B cell (primary cell): ENCODE results near the gene ZFP92. TPM values are rescaled to one million over a fixed set of nuclear protein-coding genes. Genes with fewer than 3 reads are reported as not detected.

ENCODE experiments used
- ATAC-seq: fragments of 200-7000 bp; cut with Tn5 transposase; one replicate; pipeline ENCODE4 v1.10.0; 2021; ENCODE audit warnings: low read depth, mild to moderate bottlenecking, moderate number of reproducible peaks, moderate library complexity
- CTCF ChIA-PET: fragments of 350-600 bp; sonication (Branson Sonifier 250); formaldehyde crosslinking; loops from one replicate; lab custom pipeline; 2021; ENCODE audit warnings: antibody characterized with exemption, inconsistent platforms; lab: Charles Lee
- POLR2A ChIA-PET: fragments of 350-600 bp; sonication (Branson Sonifier 250); formaldehyde crosslinking; loops from one replicate; lab custom pipeline; 2021; ENCODE audit warnings: antibody characterized with exemption; lab: Charles Lee
- DNase-seq: peaks from one replicate; pipeline ENCODE4 v3.0.0; 2013
- H2AFZ ChIP-seq: 2 replicates; pipeline ENCODE4 v1.6.1; 2012; ENCODE audit warnings: mild to moderate bottlenecking, low read depth, low read length; ENCODE audit not compliant: insufficient read depth, poor library complexity, severe bottlenecking
- H3K27ac ChIP-seq, 2 donors: 1 replicate in 1 of 2; 2 replicates in 1 of 2; pipeline ENCODE4 v1.5.1; 2012 to 2013; ENCODE audit warnings: low read length in 2 of 2, mild to moderate bottlenecking in 2 of 2, moderate library complexity in 1 of 2
- H3K27me3 ChIP-seq, 4 experiments: fragments of 200-600 bp in 1 of 4; sonication (generic) in 1 of 4; replicated peaks in 1 of 4; 1 replicate in 2 of 4; 2 replicates in 2 of 4; pipeline versions ENCODE4 v1.6.1 to v1.7.0; 2013 to 2016; ENCODE audit warnings: low read length in 3 of 4, mild to moderate bottlenecking in 2 of 4, mixed read lengths in 1 of 4, moderate library complexity in 1 of 4; ENCODE audit not compliant: insufficient read depth in 4 of 4, control insufficient read depth in 3 of 4; ENCODE audit errors: control extremely low read depth in 1 of 4
- H3K36me3 ChIP-seq, 2 experiments: replicated peaks in 1 of 2; 1 replicate in 1 of 2; 2 replicates in 1 of 2; pipeline versions ENCODE4 v1.6.1 to v1.7.1; 2013; ENCODE audit warnings: low read length in 1 of 2; ENCODE audit not compliant: insufficient read depth in 2 of 2, control insufficient read depth in 1 of 2; ENCODE audit errors: control extremely low read depth in 1 of 2, extremely low read depth in 1 of 2
- H3K4me1 ChIP-seq, 2 donors: fragments of 200-600 bp in 1 of 2; sonication (generic) in 1 of 2; 1 replicate in 1 of 2; 2 replicates in 1 of 2; pipeline versions ENCODE4 v1.5.1 to v1.6.1; 2013 to 2017; ENCODE audit warnings: low read length in 2 of 2; ENCODE audit not compliant: control insufficient read depth in 2 of 2, insufficient read depth in 2 of 2
- H3K4me2 ChIP-seq: replicated peaks from 2 replicates; pipeline ENCODE3; 2012; ENCODE audit warnings: mild to moderate bottlenecking, low read depth, low read length; ENCODE audit not compliant: poor library complexity, severe bottlenecking
- H3K4me3 ChIP-seq, 5 experiments: fragments of 200-600 bp in 1 of 5; sonication (generic) in 1 of 5; 1 replicate in 3 of 5; 2 replicates in 2 of 5; pipeline versions ENCODE4 v1.5.1 to v1.7.0; 2011 to 2016; ENCODE audit warnings: low read length in 4 of 5, mild to moderate bottlenecking in 4 of 5, low read depth in 2 of 5, control low read depth in 1 of 5, moderate library complexity in 1 of 5; ENCODE audit not compliant: insufficient read depth in 1 of 5; ENCODE audit errors: control extremely low read depth in 1 of 5, extremely low read depth in 1 of 5
- H3K79me2 ChIP-seq: fragments of 200-600 bp; sonication (generic); one replicate; pipeline ENCODE4 v1.6.0; 2016; ENCODE audit warnings: low read length; ENCODE audit not compliant: control insufficient read depth, insufficient read depth
- H3K9ac ChIP-seq: fragments of 200-600 bp; sonication (generic); 2 replicates; pipeline ENCODE4 v1.6.1; 2017; ENCODE audit warnings: mild to moderate bottlenecking, low read length, moderate library complexity
- H3K9me3 ChIP-seq, 3 donors: one replicate each; pipeline versions ENCODE4 v1.6.1 to v1.7.1; 2013; ENCODE audit warnings: low read length in 2 of 3; ENCODE audit not compliant: control insufficient read depth in 2 of 3, insufficient read depth in 1 of 3; ENCODE audit errors: control extremely low read depth in 1 of 3
- H4K20me1 ChIP-seq: 2 replicates; pipeline ENCODE4 v1.6.0; 2012; ENCODE audit warnings: mild to moderate bottlenecking, low read length; ENCODE audit not compliant: insufficient read depth, control insufficient read depth, poor library complexity, severe bottlenecking
- H3K27ac Mint-ChIP-seq: one replicate; pipeline ENCODE4 v1.8.0; 2021; ENCODE audit warnings: mixed read lengths
- H3K27me3 Mint-ChIP-seq: one replicate; pipeline ENCODE4 v1.8.0; 2021; ENCODE audit warnings: mixed read lengths
- H3K4me1 Mint-ChIP-seq: one replicate; pipeline ENCODE4 v1.8.0; 2021; ENCODE audit warnings: mixed read lengths
- H3K4me3 Mint-ChIP-seq: one replicate; pipeline ENCODE4 v1.8.0; 2021; ENCODE audit warnings: mixed read lengths
- H3K9me3 Mint-ChIP-seq: one replicate; pipeline ENCODE4 v1.8.0; 2022; ENCODE audit warnings: mixed read lengths; ENCODE audit not compliant: insufficient read depth
- CTCF ChIP-seq: fragments of 200-600 bp; IDR thresholded peaks from one replicate; pipeline ENCODE4 v1.8.0; 2022; ENCODE audit warnings: antibody characterized with exemption, mild to moderate bottlenecking
- EZH2 ChIP-seq: IDR thresholded peaks from 2 replicates; pipeline ENCODE4 v1.6.1; 2012; ENCODE audit warnings: borderline replicate concordance, low read depth, mild to moderate bottlenecking, moderate library complexity, low read length; ENCODE audit not compliant: insufficient read depth, poor library complexity, severe bottlenecking
- WGBS: methylation state at CpG from one replicate; pipeline ENCODE4 v1.1.5; 2013; ENCODE audit warnings: missing lambda C conversion rate; ENCODE audit not compliant: insufficient coverage; 5-methylcytosine and 5-hydroxymethylcytosine counted together
- intact Hi-C: fragments of 100-400 bp; cut with micrococcal nuclease; formaldehyde crosslinking; loops from one replicate; pipeline ENCODE4 v1.10.0; 2022
- polyA plus RNA-seq: library from polyadenylated mRNA; depleted of rRNA; stranded (reverse); fragments of >200 nt; gene quantifications from 2 replicates; pipeline ENCODE4 v1.2.3, GENCODE V29; 2012
- total RNA-seq, 2 donors: library from RNA; stranded (reverse); fragments of 120-200 nt in 1 of 2; gene quantifications; 1 replicate in 1 of 2; 2 replicates in 1 of 2; pipeline versions ENCODE4 v1.2.3 to v1.2.4, GENCODE V29; 2013 to 2022

The ZFP92 gene
- total and polyA plus RNA-seq, 2 donors (not counting 1 experiment from before 2014, with no cell fraction given) = 0.24 to 1.6 TPM

- no peak overlapping the region for H3K27ac ChIP-seq
- no peak for ATAC-seq
- WGBS = 63% methylated on average over 8 of the region's 12 CpGs
- intact Hi-C loops = no loop called here
- H3K27ac Mint-ChIP-seq = no peak overlapping the region
- TF ChIP-seq CTCF (no peak), EZH2 (no peak)
- H3K9me3 Mint-ChIP-seq = no peaks in the 10 kb centered on the region
- peaks cover 9 to 11% of the 10 kb centered on the region in 2 donors for H3K4me1 ChIP-seq
- no peaks in the 10 kb centered on the region for H3K79me2 ChIP-seq
- H3K9me3 ChIP-seq = no peaks in the 10 kb centered on the region
- DNase-seq = no peak
- H3K4me1 Mint-ChIP-seq = peaks cover 8% of the 10 kb centered on the region
- H3K36me3 ChIP-seq = no peaks in the 10 kb centered on the region
- peak overlapping the region; percentile 81 for H3K4me3 Mint-ChIP-seq
- H3K27me3 ChIP-seq = no peaks in the 10 kb centered on the region
- H4K20me1 ChIP-seq = no peaks in the 10 kb centered on the region
- no peaks in the 10 kb centered on the region for H3K27me3 Mint-ChIP-seq
- peak overlapping the region; percentile 68 for H3K9ac ChIP-seq
- H3K4me3 ChIP-seq = peak overlapping the region in 3 of 5 experiments; percentile 48 to 61 (median 57)
- ChIA-PET POLR2A (no interaction called here), CTCF (no interaction called here)
- peak overlapping the region; percentile 64 for H2AFZ ChIP-seq
- H3K4me2 ChIP-seq = peak overlapping the region; percentile 83
Observed at GRCh38 chrX:153410888-153411254, 401 bp upstream of the ZFP92 start.

GRCh38 chrX:153411988-153412574, 809 bp downstream of the ZFP92 start:
- no peak overlapping the region for H3K27ac Mint-ChIP-seq
- ATAC-seq (no peak), DNase-seq (no peak)
- peaks cover 9 to 11% of the 10 kb centered on the region in 2 donors for H3K4me1 ChIP-seq
- H4K20me1 ChIP-seq = no peaks in the 10 kb centered on the region
- whole genome bisulfite sequencing = 28% methylated on average over 8 of the region's 17 CpGs
- H3K36me3 ChIP-seq = no peaks in the 10 kb centered on the region
- H3K4me2 ChIP-seq = peak overlapping the region; percentile 83
- ChIA-PET CTCF (no interaction called here), POLR2A (no interaction called here)
- intact Hi-C loops = no loop called here
- no peaks in the 10 kb centered on the region for H3K27me3 Mint-ChIP-seq
- no peaks in the 10 kb centered on the region for H3K9me3 ChIP-seq
- peak overlapping the region; percentile 81 for H3K4me3 Mint-ChIP-seq
- H3K4me1 Mint-ChIP-seq = peaks cover 8% of the 10 kb centered on the region
- H2AFZ ChIP-seq = peak overlapping the region; percentile 64
- no peak for TF ChIP-seq EZH2
- TF ChIP-seq CTCF = no peak
- no peaks in the 10 kb centered on the region for H3K27me3 ChIP-seq
- peak overlapping the region in 4 of 5 experiments; percentile 45 to 61 (median 52) for H3K4me3 ChIP-seq
- no peaks in the 10 kb centered on the region for H3K79me2 ChIP-seq
- H3K9ac ChIP-seq = peak overlapping the region; percentile 68
- no peak overlapping the region for H3K27ac ChIP-seq
- no peaks in the 10 kb centered on the region for H3K9me3 Mint-ChIP-seq
